Skeletal muscle satellite cell (primary cell): ENCODE data around the gene C12orf75. TPM values are rescaled to one million over a fixed set of nuclear protein-coding genes. Genes with fewer than 3 reads are reported as not detected.
A peak's percentile ranks its signal among the peaks of the same experiment; 100 is the strongest.

ENCODE experiments used
- H3K27me3 ChIP-seq: 2 replicates; pipeline ENCODE4 v1.7.0; 2013; ENCODE audit warnings: low read length; ENCODE audit not compliant: control insufficient read depth, insufficient read depth
- H3K36me3 ChIP-seq: 2 replicates; pipeline ENCODE4 v1.7.0; 2013; ENCODE audit warnings: mild to moderate bottlenecking, control low read depth, low read length; ENCODE audit not compliant: insufficient read depth
- H3K4me1 ChIP-seq: 2 replicates; pipeline ENCODE4 v1.7.0; 2013; ENCODE audit warnings: low read length; ENCODE audit not compliant: control insufficient read depth, insufficient read depth
- H3K4me2 ChIP-seq: 2 replicates; pipeline ENCODE4 v1.7.0; 2013; ENCODE audit warnings: mild to moderate bottlenecking, low read length
- H3K4me3 ChIP-seq: 2 replicates; pipeline ENCODE4 v1.7.0; 2013; ENCODE audit warnings: low read length
- H3K9ac ChIP-seq: 2 replicates; pipeline ENCODE4 v1.7.0; 2013; ENCODE audit warnings: mild to moderate bottlenecking, low read depth, low read length, moderate library complexity
- H3K9me3 ChIP-seq: replicated peaks from 2 replicates; pipeline ENCODE4 v1.7.0; 2013; ENCODE audit warnings: mild to moderate bottlenecking, control low read depth, low read length
- total RNA-seq: library from RNA; depleted of rRNA; stranded (reverse); fragments of >200 nt; gene quantifications from 2 replicates; pipeline ENCODE4 v1.2.3, GENCODE V29; 2012; rRNA removed

Gene C12orf75
- total RNA-seq, result 33.0 and 61.2 TPM in 2 replicates

- Histone ChIP-seq H3K36me3 (no peaks in the 10 kb centered on the region), H3K4me1 (peaks cover 58% of the 10 kb centered on the region), H3K4me3 (peak within 1 kb of the TSS; percentile 88), H3K9ac (peak within 1 kb of the TSS; percentile 83), H3K4me2 (peak within 1 kb of the TSS; percentile 83), H3K9me3 (no peaks in the 10 kb centered on the region), H3K27me3 (no peaks in the 10 kb centered on the region)
These were observed at the start of gene C12orf75 for GRCh38 chr12:105330283-105330930. Gene C12orf75, plus strand, starts transcription at chr12:105330691. Its CDS starts 201 bp downstream, at chr12:105330892.

GRCh38 chr12:105280966-105281693 is 49.4 kb upstream of the C12orf75 start:
- no peak overlapping the region for H3K4me3 ChIP-seq

GRCh38 chr12:105281694-105282049 is 48.8 kb upstream of the C12orf75 start:
- no peak overlapping the region for H3K9ac ChIP-seq
- H3K4me3 ChIP-seq, result no peak overlapping the region
- H3K36me3 ChIP-seq, result no peaks in the 10 kb centered on the region
- no peak overlapping the region for H3K4me2 ChIP-seq
- no peaks in the 10 kb centered on the region for H3K27me3 ChIP-seq
- no peaks in the 10 kb centered on the region for H3K9me3 ChIP-seq
- H3K4me1 ChIP-seq, result peaks cover 7% of the 10 kb centered on the region

More at GRCh38 chr12:105280966-105281693, 49.4 kb upstream of the C12orf75 start:
- Histone ChIP-seq H3K4me2 (no peak overlapping the region), H3K27me3 (no peaks in the 10 kb centered on the region), H3K36me3 (no peaks in the 10 kb centered on the region), H3K9ac (no peak overlapping the region), H3K9me3 (no peaks in the 10 kb centered on the region), H3K4me1 (peaks cover 7% of the 10 kb centered on the region)

- Histone ChIP-seq H3K9me3 (no peaks in the 10 kb centered on the region), H3K36me3 (no peaks in the 10 kb centered on the region), H3K9ac (no peak overlapping the region), H3K4me3 (no peak overlapping the region), H3K4me2 (no peak overlapping the region), H3K27me3 (no peaks in the 10 kb centered on the region), H3K4me1 (peaks cover 12% of the 10 kb centered on the region)
These were observed 45.1 kb upstream of the C12orf75 start for GRCh38 chr12:105285378-105285777.

- Histone ChIP-seq H3K4me2 (no peak overlapping the region), H3K9me3 (no peaks in the 10 kb centered on the region), H3K4me1 (peaks cover 10% of the 10 kb centered on the region), H3K4me3 (no peak overlapping the region), H3K9ac (no peak overlapping the region), H3K27me3 (no peaks in the 10 kb centered on the region), H3K36me3 (no peaks in the 10 kb centered on the region)
These were observed 43.1 kb upstream of the C12orf75 start for GRCh38 chr12:105287408-105287807.

GRCh38 chr12:105288311-105288996 is 42.0 kb upstream of the C12orf75 start:
- no peaks in the 10 kb centered on the region for H3K36me3 ChIP-seq
- peaks cover 15% of the 10 kb centered on the region for H3K4me1 ChIP-seq
- no peak overlapping the region for H3K4me2 ChIP-seq
- H3K27me3 ChIP-seq, result no peaks in the 10 kb centered on the region
- H3K4me3 ChIP-seq, result no peak overlapping the region
- H3K9me3 ChIP-seq, result no peaks in the 10 kb centered on the region
- no peak overlapping the region for H3K9ac ChIP-seq

DNA sequence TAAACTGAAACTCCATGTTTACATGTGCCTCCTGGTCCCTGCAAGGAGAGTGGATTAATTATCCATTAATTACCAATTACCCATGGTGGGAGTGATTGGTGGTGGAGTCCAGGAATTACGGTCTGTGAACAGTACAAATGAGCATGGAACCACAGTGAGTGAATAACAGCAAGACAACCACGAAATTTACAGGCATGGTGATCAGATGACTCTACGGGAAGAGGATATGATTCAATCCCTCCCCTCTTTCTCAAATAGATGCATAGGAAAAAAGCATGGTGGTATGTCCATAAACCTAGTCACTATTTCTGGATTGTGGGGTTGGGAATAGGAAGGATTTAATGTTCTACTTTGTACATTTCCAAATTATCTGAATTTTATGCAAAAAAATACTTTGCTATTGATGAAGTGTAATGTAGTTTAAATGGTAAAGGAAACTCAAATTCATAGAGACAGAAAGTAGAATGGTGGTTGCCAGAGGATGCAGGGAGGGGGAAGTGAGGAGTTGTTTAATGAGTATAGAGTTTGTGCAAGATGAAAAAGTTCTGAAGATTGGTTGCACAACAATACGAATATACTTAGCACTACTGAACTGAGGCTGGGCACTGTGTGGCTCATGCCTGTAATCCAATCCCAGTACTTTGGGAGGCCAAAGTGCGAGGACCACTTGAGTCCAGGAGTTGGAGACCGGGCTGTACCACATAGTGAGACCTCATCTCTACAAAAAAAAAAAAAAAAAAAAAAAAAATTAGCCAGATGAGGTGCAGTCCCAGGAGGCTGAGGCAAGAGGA is 41.2 kb upstream of the C12orf75 start:
- peaks cover 15% of the 10 kb centered on the region for H3K4me1 ChIP-seq
- H3K4me2 ChIP-seq, result peak overlapping the region; percentile 3

GRCh38 chr12:105291531-105291930 is 39.0 kb upstream of the C12orf75 start:
- H3K4me2 ChIP-seq, result no peak overlapping the region
- no peak overlapping the region for H3K4me3 ChIP-seq
- no peaks in the 10 kb centered on the region for H3K36me3 ChIP-seq
- H3K4me1 ChIP-seq, result peaks cover 19% of the 10 kb centered on the region
- H3K9me3 ChIP-seq, result no peaks in the 10 kb centered on the region
- H3K9ac ChIP-seq, result no peak overlapping the region
- no peaks in the 10 kb centered on the region for H3K27me3 ChIP-seq

More for the DNA sequence above, 41.2 kb upstream of the C12orf75 start:
- no peaks in the 10 kb centered on the region for H3K36me3 ChIP-seq
- H3K9ac ChIP-seq, result no peak overlapping the region
- no peaks in the 10 kb centered on the region for H3K27me3 ChIP-seq
- H3K9me3 ChIP-seq, result no peaks in the 10 kb centered on the region
- H3K4me3 ChIP-seq, result no peak overlapping the region

- H3K4me2 ChIP-seq, result peak overlapping the region; percentile 13
- no peaks in the 10 kb centered on the region for H3K27me3 ChIP-seq
- no peak overlapping the region for H3K4me3 ChIP-seq
- H3K9ac ChIP-seq, result no peak overlapping the region
- H3K36me3 ChIP-seq, result no peaks in the 10 kb centered on the region
- H3K9me3 ChIP-seq, result no peaks in the 10 kb centered on the region
- peaks cover 19% of the 10 kb centered on the region for H3K4me1 ChIP-seq
These were observed 37.8 kb upstream of the C12orf75 start for GRCh38 chr12:105292705-105293104.

DNA sequence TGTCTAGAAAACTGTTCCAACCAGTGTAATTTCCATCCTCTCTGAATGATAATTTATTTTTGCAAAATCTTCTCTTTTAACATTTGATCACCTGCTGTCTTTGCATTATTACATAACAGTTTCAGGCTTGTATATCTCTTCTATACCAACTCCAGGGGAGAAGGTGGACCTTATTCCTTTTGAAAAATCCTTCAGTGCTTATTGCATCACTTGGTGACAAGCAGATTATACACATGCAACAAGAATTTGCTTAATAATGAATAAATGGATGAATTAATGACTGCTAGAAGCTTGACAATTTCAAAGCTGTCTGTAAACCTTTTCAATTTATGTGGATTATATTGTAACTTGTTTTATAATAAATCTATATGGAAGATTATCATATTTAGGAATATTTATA is 37.3 kb upstream of the C12orf75 start:
- peaks cover 3% of the 10 kb centered on the region for H3K9me3 ChIP-seq
- H3K4me1 ChIP-seq, result peaks cover 19% of the 10 kb centered on the region
- no peaks in the 10 kb centered on the region for H3K36me3 ChIP-seq
- H3K4me2 ChIP-seq, result no peak overlapping the region
- H3K9ac ChIP-seq, result no peak overlapping the region
- H3K4me3 ChIP-seq, result no peak overlapping the region
- no peaks in the 10 kb centered on the region for H3K27me3 ChIP-seq

DNA sequence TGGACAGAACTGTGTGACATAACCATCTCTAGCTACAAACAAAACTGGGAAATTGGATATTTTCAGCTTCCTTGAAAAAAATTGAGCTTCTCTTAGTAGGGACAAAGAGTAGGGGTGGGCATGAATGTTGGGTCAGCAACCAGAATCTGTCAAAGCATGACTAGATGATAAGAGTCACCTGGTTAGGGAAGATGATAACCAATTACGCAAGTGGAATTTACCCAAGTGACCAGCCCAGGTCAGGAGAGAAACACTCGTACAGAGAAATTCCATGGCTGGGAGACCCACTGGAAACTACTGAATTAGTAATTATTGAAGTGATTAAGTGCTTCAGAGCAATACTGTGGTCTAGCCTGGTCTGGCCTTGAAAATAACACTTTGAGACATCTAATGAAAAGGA is 36.3 kb upstream of the C12orf75 start:
- H3K9me3 ChIP-seq, result peaks cover 3% of the 10 kb centered on the region
- no peaks in the 10 kb centered on the region for H3K36me3 ChIP-seq
- no peak overlapping the region for H3K4me2 ChIP-seq
- no peak overlapping the region for H3K4me3 ChIP-seq
- H3K4me1 ChIP-seq, result peaks cover 15% of the 10 kb centered on the region
- no peaks in the 10 kb centered on the region for H3K27me3 ChIP-seq
- no peak overlapping the region for H3K9ac ChIP-seq
